ENCODE measurements around the gene KNSTRN.

The KNSTRN gene

GRCh38 chr15:40345867-40346578, 36.5 kb upstream of the KNSTRN start:
- DNase-seq, result no peak

DNA sequence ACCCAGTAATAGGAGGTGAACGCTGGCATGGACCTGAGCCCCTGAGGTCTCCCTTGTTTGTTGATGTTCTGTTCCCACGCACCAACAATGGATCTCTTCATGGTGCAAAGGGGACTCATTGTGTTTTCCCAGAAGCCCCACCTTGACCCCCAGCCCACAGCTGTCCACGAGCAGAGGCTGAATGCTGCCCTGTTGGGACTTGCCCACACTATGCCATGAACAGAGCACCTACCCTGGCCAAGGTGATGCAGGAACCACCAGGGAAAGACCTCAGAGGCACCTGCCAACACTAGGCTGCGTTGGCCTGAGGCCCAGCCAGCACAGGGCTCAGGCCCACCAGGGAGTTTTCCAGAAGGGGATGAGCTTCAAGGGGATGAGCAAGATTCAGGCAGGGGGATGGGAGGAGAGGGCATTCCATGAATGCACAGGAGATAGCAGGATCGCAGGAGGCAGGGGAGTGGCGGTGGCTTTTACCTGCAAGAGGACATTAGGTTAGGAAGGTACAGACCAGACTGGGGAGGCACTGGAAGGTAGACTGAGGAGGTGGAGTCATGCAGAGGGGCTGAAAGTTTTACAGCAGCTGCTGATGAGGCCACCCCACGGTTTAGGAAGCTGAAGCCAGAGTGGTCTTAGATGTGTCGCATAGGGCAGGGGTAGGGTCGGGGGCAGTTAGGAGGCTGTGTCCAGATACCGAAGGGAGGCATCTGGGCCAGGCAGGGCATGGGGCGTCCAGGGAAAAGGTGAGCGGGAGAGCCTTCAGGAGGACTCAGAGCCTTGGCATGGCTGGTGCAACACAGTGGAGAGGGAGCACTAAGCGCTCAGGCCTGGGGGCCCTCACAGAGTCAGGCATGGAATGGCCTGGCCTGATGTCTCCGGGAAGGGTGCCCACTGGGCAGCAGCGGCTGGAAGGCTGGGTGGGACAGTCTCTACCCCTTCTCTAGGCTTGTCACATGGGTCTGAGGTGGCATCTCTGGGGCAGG, 35.7 kb upstream of the KNSTRN start:
- DNase-seq, result no peak

GRCh38 chr15:40347559-40348473, 34.7 kb upstream of the KNSTRN start:
- no peak for DNase-seq

DNA sequence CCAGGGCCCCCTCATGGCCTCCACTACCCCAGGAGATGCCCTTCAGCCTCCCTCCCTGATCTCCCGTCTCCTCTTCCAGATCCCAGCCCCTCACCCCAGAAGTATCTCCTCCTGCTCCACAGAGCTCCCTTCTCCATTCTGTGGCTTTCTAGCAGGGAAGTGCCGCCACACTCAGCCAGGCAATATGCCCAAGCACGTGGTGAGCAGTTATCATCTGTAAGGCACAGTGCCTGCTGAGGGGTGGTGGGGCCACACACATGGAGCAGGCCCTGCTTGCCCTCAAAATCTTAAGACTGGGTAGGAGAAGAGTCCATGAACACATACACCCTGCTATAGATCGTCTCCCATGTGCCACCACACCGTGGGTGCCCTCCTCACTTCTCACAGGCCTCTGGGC, 34.0 kb upstream of the KNSTRN start:
- no peak for DNase-seq

GRCh38 chr15:40349163-40349562, 33.4 kb upstream of the KNSTRN start:
- no peak for DNase-seq

DNA sequence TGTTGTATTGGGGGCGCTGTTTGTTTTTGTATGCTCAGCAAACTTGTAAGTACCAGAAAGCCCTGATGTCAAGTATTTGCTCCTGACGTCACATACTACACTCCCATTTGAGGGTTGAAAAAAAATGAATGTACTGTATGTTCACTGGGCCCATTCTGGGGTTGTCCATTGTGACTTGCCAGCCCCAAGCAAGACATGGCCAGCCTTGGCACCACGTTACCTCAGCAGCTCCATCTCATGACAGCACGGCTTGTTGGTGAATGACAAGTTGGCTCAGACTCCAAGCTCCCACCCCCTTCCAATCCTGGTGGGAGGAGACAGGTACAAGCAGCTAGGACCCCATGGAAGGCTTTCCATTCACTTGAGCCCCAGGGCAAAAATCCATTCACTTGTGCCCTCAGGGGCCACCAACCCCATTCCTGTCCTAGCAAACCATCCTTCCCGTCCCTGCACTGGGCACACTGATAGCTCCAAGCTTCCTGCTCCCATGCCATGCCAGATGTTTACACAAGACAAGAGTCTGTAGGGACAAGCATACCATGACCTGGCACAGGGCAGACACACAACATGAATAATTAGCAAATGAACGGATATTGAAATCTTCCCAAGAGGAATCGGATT, 30.1 kb upstream of the KNSTRN start:
- no peak for DNase-seq

DNA sequence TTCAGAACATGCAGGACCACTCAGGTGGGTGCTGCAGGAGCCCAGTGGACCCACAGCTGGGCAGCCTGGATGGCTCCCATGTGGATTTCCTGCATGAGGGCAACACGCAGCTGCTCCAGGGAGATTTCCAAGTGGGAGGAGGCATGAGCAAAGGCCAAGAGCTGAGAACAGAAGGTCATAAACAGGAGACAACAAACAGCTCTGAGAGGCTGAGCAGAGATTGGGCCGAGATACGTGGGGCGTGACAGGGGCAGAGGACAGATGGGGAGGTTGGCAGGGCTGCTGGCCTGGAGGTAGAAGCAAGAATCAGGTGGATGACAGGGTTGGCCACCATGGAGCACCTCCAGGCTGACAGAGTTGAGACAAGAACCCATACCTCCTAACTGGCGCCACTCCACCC, 28.8 kb upstream of the KNSTRN start:
- no peak for DNase-seq

DNA sequence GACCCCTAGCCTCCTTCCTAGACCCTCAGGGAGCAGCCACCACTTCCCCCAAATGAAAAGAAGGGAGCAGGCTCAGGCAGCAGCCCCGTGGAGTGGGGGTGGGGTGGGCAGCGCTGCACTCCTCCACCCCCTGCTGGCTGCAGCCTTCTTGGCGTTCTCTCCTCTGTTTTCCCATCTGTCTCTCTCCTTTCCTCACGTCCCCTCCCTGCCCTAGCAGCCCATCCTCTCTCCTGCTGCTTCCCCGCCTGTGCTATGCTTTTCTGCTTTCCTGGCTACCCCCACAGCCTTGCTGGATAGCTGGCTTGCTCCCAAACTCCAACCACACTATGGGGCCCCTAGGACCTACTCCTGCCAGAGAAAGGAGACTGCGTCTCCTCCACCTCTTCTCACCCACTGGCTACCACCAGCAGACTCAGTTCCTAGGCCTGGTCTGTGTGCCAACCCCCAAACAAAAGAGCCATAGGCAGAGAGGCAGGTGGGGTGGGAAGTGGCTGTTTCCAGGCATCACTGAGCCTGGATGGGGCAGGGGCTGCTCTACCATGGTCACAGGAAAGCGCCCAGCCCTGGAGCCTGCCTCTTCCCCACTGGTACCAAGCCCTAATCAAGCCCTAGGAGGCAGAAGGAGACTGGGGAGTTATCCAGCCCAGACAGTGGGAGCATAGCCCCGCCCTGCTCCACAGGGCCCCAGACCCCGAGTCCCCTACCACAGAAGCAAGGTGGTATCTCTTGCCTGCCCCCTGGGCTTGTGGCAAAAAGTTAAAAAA, 27.9 kb upstream of the KNSTRN start:
- DNase-seq, result peak in 1 of 2 donors; percentile 35

GRCh38 chr15:40355976-40356585, 26.4 kb upstream of the KNSTRN start:
- DNase-seq, result no peak

DNA sequence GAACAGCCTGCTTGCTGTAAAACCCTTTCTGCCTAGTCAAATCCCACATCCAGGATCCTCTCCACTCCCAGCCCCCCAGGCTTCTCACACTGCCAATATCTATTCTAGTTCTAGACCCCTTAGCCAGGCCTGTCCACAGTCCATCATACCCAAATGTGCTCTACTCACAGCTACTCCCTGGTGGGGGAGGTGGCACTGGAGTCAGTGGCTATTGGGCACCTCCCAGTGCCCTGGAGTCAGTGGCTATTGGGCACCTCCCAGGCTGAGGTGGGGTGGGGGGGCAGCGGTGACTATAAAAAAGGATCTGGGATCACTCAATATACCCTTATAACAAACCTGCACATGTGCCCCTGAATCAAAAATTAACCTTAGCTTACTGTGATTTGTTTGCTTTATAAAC, 25.3 kb upstream of the KNSTRN start:
- DNase-seq, result no peak

DNA sequence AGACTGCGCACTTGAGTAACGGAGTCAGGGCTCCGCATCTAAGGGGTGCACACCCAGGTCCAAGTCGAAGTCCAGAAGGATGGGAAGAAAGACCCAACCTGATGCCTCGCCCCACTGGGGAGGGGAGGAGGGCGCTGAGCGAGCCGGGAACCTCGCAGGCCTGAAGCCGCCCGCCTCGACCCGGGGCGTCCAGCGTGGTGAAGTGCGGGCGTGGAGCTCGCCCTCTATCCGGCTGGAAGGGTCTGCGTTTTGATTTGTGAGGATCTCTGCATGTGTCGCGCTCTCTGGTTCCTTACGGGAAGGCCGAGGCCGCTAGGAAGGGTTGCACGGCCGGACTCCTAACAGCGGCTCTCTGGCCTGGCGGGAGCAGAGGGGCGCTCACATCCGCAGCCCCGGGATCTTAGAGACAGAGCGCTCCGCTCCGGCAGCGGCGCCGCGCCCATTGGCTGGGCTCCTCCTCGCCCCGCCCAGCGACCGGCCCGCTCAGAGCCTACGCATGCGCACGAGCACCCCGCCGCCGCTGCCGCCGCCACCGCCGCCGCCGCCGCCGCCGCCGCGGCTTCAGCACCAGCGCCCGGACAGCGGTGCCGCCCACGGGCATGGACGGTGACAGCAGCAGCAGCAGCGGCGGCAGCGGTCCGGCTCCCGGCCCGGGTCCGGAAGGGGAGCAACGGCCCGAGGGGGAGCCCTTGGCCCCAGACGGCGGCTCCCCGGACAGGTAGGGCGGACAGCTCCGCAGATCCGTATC, 24.6 kb upstream of the KNSTRN start, which contains the start of gene DISP2:
Gene DISP2 (plus strand): TSS at position 497 of the 748 bp plus-strand sequence. CDS start 103 bp downstream, at position 600.
- DNase-seq, result peak; percentile 46 to 55

GRCh38 chr15:40358471-40359353, 23.8 kb upstream of the KNSTRN start:
- DNase-seq, result no peak

DNA sequence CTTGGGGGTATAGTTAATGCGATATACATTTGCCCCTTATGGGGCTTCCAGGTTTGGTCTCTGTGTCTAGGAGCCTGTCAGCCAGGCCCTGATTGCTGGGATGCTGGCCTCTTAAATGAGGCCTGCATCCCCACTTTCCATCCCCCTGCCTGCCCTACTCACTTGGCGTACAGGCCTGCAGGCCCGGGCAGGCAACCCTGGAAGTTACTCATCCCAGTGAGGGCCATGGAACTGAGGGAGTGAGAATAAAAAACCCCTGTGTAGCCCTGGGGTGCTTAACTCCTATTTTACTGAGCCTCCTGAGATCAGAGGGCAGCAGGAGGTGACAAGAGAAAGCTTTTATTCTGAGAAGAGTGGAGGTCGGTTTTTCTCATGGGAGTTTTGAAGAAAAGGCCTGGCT, 22.5 kb upstream of the KNSTRN start:
- DNase-seq, result no peak

- DNase-seq, result no peak
Observed at GRCh38 chr15:40361640-40362039, 20.9 kb upstream of the KNSTRN start.

DNA sequence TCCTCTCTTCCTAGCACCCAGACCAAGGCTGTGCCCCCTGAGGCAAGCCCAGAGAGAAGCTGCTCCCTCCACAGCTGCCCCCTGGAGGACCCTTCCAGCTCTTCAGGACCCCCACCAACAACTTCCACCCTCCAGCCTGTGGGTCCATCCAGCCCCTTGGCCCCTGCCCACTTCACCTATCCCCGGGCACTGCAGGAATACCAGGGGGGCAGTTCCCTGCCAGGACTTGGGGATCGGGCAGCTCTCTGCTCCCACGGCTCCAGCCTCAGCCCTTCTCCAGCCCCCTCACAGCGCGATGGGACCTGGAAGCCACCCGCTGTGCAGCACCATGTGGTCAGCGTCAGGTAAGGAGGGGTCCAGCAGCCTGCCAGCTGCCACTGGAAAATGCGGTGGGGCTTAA, 18.9 kb upstream of the KNSTRN start:
- no peak for DNase-seq

GRCh38 chr15:40364251-40364650, 18.3 kb upstream of the KNSTRN start:
- DNase-seq, result no peak

- DNase-seq, result no peak
Observed at GRCh38 chr15:40365016-40365415, 17.5 kb upstream of the KNSTRN start.

- DNase-seq, result no peak
Observed at GRCh38 chr15:40365624-40366456, 16.7 kb upstream of the KNSTRN start.
